Osteoblast (primary cell): Measurements from ENCODE around the gene KRTAP10-4. TPM values are rescaled to one million over a fixed set of nuclear protein-coding genes. Genes with fewer than 3 reads are reported as not detected.
"Not testable (repeated sequence)": the region's sequence is repeated elsewhere in the genome, so short reads cannot be mapped to it uniquely, and the experiment has no call there.

Source experiments
- DNase-seq: peaks from one replicate; pipeline ENCODE4 v3.0.0; 2011; ENCODE audit warnings: low spot score, mixed read lengths; ENCODE audit not compliant: insufficient read length; ENCODE audit errors: missing footprints
- H2AFZ ChIP-seq: 2 replicates; pipeline ENCODE4 v1.6.0; 2011; ENCODE audit warnings: mild to moderate bottlenecking, low read length
- H3K27ac ChIP-seq: 2 replicates; pipeline ENCODE4 v1.5.1; 2011; ENCODE audit warnings: mild to moderate bottlenecking, low read depth, low read length, moderate library complexity
- H3K27me3 ChIP-seq: 2 replicates; pipeline ENCODE4 v1.6.0; 2012; ENCODE audit warnings: mild to moderate bottlenecking, control low read depth, inconsistent platforms, low read length, moderate library complexity; ENCODE audit not compliant: insufficient read depth
- H3K36me3 ChIP-seq: 2 replicates; pipeline ENCODE4 v1.5.1; 2011; ENCODE audit warnings: mild to moderate bottlenecking, low read length, control low read depth, moderate library complexity; ENCODE audit not compliant: insufficient read depth
- H3K4me1 ChIP-seq: 2 replicates; pipeline ENCODE4 v1.5.1; 2011; ENCODE audit warnings: mild to moderate bottlenecking, low read length, control low read depth, moderate library complexity; ENCODE audit not compliant: insufficient read depth
- H3K4me2 ChIP-seq: 2 replicates; pipeline ENCODE4 v1.6.0; 2011; ENCODE audit warnings: mild to moderate bottlenecking, low read length; ENCODE audit not compliant: insufficient read depth
- H3K4me3 ChIP-seq: fragments of 200-600 bp; sonication (generic); 3 replicates; pipeline ENCODE4 v1.5.1; 2012; ENCODE audit warnings: mild to moderate bottlenecking, low read length, inconsistent platforms; ENCODE audit not compliant: insufficient read depth
- H3K79me2 ChIP-seq: 2 replicates; pipeline ENCODE4 v1.6.0; 2012; ENCODE audit warnings: mild to moderate bottlenecking, low read length, control low read depth, inconsistent platforms; ENCODE audit not compliant: insufficient read depth
- H3K9me3 ChIP-seq: 2 replicates; pipeline ENCODE4 v1.5.1; 2011; ENCODE audit warnings: low read depth, low read length, control low read depth
- H4K20me1 ChIP-seq: 2 replicates; pipeline ENCODE4 v1.6.0; 2012; ENCODE audit warnings: mild to moderate bottlenecking, low read length, control low read depth; ENCODE audit not compliant: insufficient read depth
- CTCF ChIP-seq: IDR thresholded peaks from 2 replicates; pipeline ENCODE4 v1.5.1; 2011; ENCODE audit warnings: mild to moderate bottlenecking, low read depth, low read length, moderate library complexity; ENCODE audit errors: extremely low read depth
- total RNA-seq: library from RNA; depleted of rRNA; stranded (reverse); fragments of >200 nt; gene quantifications from 2 replicates; pipeline ENCODE4 v1.2.3, GENCODE V29; 2012

Gene KRTAP10-4
- total RNA-seq = not detected in 2 replicates

DNA sequence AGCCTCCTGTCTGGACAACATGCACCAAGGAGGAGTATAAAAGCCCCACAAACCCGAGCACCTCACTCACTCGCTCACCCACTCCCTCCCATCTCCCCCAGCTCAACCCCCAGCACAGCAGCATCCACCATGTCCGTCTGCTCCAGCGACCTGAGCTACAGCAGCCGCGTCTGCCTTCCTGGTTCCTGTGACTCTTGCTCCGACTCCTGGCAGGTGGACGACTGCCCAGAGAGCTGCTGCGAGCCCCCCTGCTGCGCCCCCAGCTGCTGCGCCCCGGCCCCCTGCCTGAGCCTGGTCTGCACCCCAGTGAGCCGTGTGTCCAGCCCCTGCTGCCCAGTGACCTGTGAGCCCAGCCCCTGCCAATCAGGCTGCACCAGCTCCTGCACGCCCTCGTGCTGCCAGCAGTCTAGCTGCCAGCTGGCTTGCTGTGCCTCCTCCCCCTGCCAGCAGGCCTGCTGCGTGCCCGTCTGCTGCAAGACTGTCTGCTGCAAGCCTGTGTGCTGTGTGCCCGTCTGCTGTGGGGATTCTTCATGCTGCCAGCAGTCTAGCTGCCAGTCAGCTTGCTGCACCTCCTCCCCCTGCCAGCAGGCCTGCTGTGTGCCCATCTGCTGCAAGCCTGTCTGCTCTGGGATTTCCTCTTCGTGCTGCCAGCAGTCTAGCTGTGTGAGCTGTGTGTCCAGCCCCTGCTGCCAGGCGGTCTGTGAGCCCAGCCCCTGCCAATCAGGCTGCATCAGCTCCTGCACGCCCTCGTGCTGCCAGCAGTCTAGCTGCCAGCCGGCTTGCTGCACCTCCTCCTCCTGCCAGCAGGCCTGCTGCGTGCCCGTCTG is at the start of gene KRTAP10-4:
TSS of gene KRTAP10-4 (plus strand) at position 100 of the 827 bp plus-strand sequence. CDS start at position 130, 30 bp downstream.
- not testable (repeated sequence) for H3K36me3 ChIP-seq, H2AFZ ChIP-seq, H3K79me2 ChIP-seq, H3K27ac ChIP-seq, H4K20me1 ChIP-seq, DNase-seq, H3K9me3 ChIP-seq, H3K4me2 ChIP-seq, H3K4me1 ChIP-seq, H3K4me3 ChIP-seq
- H3K27me3 ChIP-seq = peaks cover 14% of the 10 kb centered on the region

GRCh38 chr21:44524414-44525371 is 48.8 kb upstream of the KRTAP10-4 start:
- no peak overlapping the region for H3K4me3 ChIP-seq
- no peaks in the 10 kb centered on the region for H3K79me2 ChIP-seq
- no peak overlapping the region for H3K27ac ChIP-seq
- H3K4me1 ChIP-seq = no peaks in the 10 kb centered on the region
- peak; percentile 29 for DNase-seq
- no peak for TF ChIP-seq CTCF
- H2AFZ ChIP-seq = no peak overlapping the region
- no peaks in the 10 kb centered on the region for H4K20me1 ChIP-seq
- H3K36me3 ChIP-seq = no peaks in the 10 kb centered on the region
- no peak overlapping the region for H3K4me2 ChIP-seq
- no peaks in the 10 kb centered on the region for H3K9me3 ChIP-seq
- no peaks in the 10 kb centered on the region for H3K27me3 ChIP-seq

DNA sequence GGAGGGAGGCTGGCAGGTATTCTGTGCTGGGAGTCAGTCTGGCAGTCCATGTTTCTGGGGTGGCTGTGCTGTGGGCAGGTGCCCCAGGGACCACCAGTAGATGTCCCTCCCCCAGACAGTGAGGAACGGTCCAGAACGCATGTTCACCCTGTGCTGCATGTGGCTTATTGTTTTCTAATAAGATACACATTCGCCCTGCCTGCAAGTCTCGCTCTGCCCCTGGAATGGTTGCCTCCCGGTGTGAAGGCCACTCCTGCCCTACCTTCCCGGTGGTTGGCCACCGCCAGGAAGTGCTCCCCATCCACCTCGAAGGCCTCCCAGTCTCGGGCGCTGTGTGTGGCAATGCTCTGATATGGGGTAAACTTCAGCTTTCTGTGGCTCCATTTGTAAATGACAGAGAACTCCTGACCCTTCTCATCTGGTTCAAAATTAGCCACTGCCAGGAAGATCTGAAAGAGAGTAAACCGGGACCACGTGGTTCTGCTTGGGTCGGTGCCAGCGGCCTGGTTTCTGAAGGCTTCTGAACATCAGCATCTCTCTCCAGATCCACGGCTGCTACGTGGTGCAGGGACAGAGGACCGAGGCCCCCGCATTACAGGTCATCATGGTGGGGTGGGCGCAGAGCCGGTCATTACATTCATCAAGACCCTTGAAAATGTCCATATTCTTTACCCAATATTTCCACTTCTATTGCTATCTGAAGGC is 48.0 kb upstream of the KRTAP10-4 start:
- no peak for TF ChIP-seq CTCF
- no peak overlapping the region for H3K27ac ChIP-seq

GRCh38 chr21:44526096-44526997 is 47.2 kb upstream of the KRTAP10-4 start:
- no peaks in the 10 kb centered on the region for H3K79me2 ChIP-seq
- H3K4me3 ChIP-seq = no peak overlapping the region
- no peaks in the 10 kb centered on the region for H3K36me3 ChIP-seq
- H3K27me3 ChIP-seq = no peaks in the 10 kb centered on the region
- DNase-seq = peak; percentile 53
- H4K20me1 ChIP-seq = no peaks in the 10 kb centered on the region
- no peak overlapping the region for H2AFZ ChIP-seq
- no peak overlapping the region for H3K4me2 ChIP-seq
- no peaks in the 10 kb centered on the region for H3K9me3 ChIP-seq
- H3K4me1 ChIP-seq = no peaks in the 10 kb centered on the region
- H3K27ac ChIP-seq = no peak overlapping the region
- TF ChIP-seq CTCF = no peak

More for the DNA sequence above, 48.0 kb upstream of the KRTAP10-4 start:
- H3K4me1 ChIP-seq = no peaks in the 10 kb centered on the region
- H3K36me3 ChIP-seq = no peaks in the 10 kb centered on the region
- no peaks in the 10 kb centered on the region for H3K9me3 ChIP-seq
- no peak overlapping the region for H3K4me3 ChIP-seq
- H3K27me3 ChIP-seq = no peaks in the 10 kb centered on the region
- DNase-seq = peak; percentile 22
- no peak overlapping the region for H3K4me2 ChIP-seq
- no peak overlapping the region for H2AFZ ChIP-seq
- no peaks in the 10 kb centered on the region for H4K20me1 ChIP-seq
- no peaks in the 10 kb centered on the region for H3K79me2 ChIP-seq
